ENCODE data around the gene HTT.

HTT gene

GRCh38 chr4:3267576-3268394, 193.3 kb downstream of the HTT start:
- Histone ChIP-seq H2AFZ (no peak overlapping the region), H3K4me2 (ENCODE audit: low read length) (no peak overlapping the region)

DNA sequence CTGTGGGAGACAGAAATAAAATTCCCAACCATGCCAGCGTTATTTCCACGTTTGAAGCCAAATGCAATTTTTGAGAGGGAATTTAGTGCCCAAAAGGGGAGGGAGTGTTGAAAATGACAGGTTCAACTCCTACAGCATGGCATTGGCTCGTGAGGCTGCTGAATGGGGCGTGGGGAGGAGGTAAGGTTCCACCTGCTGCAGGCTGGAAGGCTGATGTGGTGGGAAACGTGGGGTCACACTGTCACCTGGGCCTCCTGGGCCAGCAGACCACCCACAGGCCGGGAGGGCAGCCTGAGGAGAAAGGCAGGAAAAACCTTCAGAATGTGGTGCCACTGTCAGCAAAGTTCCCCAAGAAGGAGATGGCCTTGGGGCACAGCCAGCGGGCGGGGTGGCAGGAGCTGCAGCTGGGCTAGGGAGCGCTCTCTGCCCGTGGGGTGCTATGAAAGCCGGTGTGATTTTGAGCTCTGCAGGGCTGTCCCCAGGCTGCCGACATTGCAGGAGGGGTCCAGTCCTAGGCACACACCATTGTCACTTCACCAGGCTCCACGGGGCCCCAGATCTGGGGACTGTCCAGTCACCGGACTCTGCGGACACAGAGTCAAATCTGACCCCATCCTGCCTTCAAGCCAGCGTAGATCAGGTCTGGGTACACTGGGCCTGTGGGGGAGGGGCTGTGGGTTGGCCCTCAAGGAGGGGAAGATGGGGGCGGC, 194.1 kb downstream of the HTT start:
- H2AFZ ChIP-seq = no peak overlapping the region
- H3K9ac ChIP-seq = no peak overlapping the region
- no peak overlapping the region for H3K27ac ChIP-seq
- no peak overlapping the region for H3K4me2 ChIP-seq (ENCODE audit: low read length)
- H3K4me1 ChIP-seq = no peaks in the 10 kb centered on the region
- no peaks in the 10 kb centered on the region for H3K36me3 ChIP-seq (ENCODE audit: control insufficient read depth, insufficient read depth, low read length)
- no peaks in the 10 kb centered on the region for H3K9me3 ChIP-seq (ENCODE audit: control insufficient read depth, low read length)
- no peaks in the 10 kb centered on the region for H3K79me2 ChIP-seq
- no peak overlapping the region for H3K4me3 ChIP-seq (ENCODE audit: low read depth, low read length)
- TF ChIP-seq CTCF (IDR thresholded peaks at IDR 0.05) = no peak
- H3K27me3 ChIP-seq (ENCODE audit: control insufficient read depth, insufficient read depth, low read length) = no peaks in the 10 kb centered on the region

More at GRCh38 chr4:3267576-3268394, 193.3 kb downstream of the HTT start:
- H3K9ac ChIP-seq = no peak overlapping the region
- H3K27ac ChIP-seq = no peak overlapping the region
- no peaks in the 10 kb centered on the region for H3K27me3 ChIP-seq (ENCODE audit: control insufficient read depth, insufficient read depth, low read length)
- H3K36me3 ChIP-seq (ENCODE audit: control insufficient read depth, insufficient read depth, low read length) = no peaks in the 10 kb centered on the region
- no peaks in the 10 kb centered on the region for H3K79me2 ChIP-seq
- H3K9me3 ChIP-seq (ENCODE audit: control insufficient read depth, low read length) = no peaks in the 10 kb centered on the region
- no peak for TF ChIP-seq CTCF (IDR thresholded peaks at IDR 0.05)
- no peaks in the 10 kb centered on the region for H3K4me1 ChIP-seq
- no peak overlapping the region for H3K4me3 ChIP-seq (ENCODE audit: low read depth, low read length)

GRCh38 chr4:3269105-3269927, 194.8 kb downstream of the HTT start:
- H3K27me3 ChIP-seq (ENCODE audit: control insufficient read depth, insufficient read depth, low read length) = no peaks in the 10 kb centered on the region
- no peak overlapping the region for H3K9ac ChIP-seq
- H3K36me3 ChIP-seq (ENCODE audit: control insufficient read depth, insufficient read depth, low read length) = no peaks in the 10 kb centered on the region
- no peak overlapping the region for H2AFZ ChIP-seq
- H3K9me3 ChIP-seq (ENCODE audit: control insufficient read depth, low read length) = no peaks in the 10 kb centered on the region
- TF ChIP-seq CTCF (IDR thresholded peaks at IDR 0.05) = no peak
- H3K4me3 ChIP-seq (ENCODE audit: low read depth, low read length) = no peak overlapping the region
- no peaks in the 10 kb centered on the region for H3K79me2 ChIP-seq
- H3K4me2 ChIP-seq (ENCODE audit: low read length) = no peak overlapping the region
- no peaks in the 10 kb centered on the region for H3K4me1 ChIP-seq
- no peak overlapping the region for H3K27ac ChIP-seq

DNA sequence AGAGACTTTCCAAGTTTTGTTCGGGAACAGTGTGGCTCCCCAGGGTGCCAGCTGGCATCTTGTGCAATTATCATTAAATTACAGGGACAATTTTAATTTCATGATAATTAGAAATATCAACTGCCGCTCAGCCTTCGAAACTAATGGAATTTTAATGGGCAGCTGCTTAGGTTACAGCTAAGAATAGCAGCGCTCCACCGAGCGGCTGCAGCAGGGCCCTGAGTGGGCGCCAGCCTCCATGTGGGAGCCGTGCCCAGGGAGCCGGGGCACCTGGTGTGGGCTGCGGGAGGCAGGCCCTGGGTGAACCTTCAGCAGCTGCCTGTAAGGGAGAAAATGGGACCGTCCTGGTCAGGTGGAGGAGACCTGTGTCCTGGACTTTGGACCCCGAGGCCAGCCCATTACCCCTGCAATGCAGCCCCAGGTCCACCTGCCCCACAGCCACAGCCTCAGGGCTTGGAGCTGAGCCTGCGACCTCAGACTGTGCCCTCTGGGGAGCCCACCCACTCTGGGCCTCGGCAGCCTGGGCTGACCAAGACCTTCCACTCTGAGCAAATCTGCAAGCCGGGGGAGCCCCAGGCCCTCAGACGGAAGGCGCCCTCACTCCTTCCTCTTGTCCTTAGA, 195.6 kb downstream of the HTT start:
- H3K27me3 ChIP-seq (ENCODE audit: control insufficient read depth, insufficient read depth, low read length) = no peaks in the 10 kb centered on the region
- H2AFZ ChIP-seq = no peak overlapping the region
- H3K4me1 ChIP-seq = no peaks in the 10 kb centered on the region
- no peak overlapping the region for H3K27ac ChIP-seq
- H3K4me3 ChIP-seq (ENCODE audit: low read depth, low read length) = no peak overlapping the region
- H3K4me2 ChIP-seq (ENCODE audit: low read length) = no peak overlapping the region
- no peaks in the 10 kb centered on the region for H3K36me3 ChIP-seq (ENCODE audit: control insufficient read depth, insufficient read depth, low read length)
- TF ChIP-seq CTCF (IDR thresholded peaks at IDR 0.05) = no peak
- H3K79me2 ChIP-seq = no peaks in the 10 kb centered on the region
- H3K9me3 ChIP-seq (ENCODE audit: control insufficient read depth, low read length) = no peaks in the 10 kb centered on the region
- no peak overlapping the region for H3K9ac ChIP-seq
